HK-2 (cell line): ENCODE data around the gene CLSTN1.
"Not testable (repeated sequence)": the region's sequence is repeated elsewhere in the genome, so short reads cannot be mapped to it uniquely, and the experiment has no call there.

Experiments used
- DNase-seq: peaks from one replicate; pipeline ENCODE4 v3.0.0-alpha.2; 2018; ENCODE audit not compliant: unreplicated experiment

CLSTN1 gene

DNA sequence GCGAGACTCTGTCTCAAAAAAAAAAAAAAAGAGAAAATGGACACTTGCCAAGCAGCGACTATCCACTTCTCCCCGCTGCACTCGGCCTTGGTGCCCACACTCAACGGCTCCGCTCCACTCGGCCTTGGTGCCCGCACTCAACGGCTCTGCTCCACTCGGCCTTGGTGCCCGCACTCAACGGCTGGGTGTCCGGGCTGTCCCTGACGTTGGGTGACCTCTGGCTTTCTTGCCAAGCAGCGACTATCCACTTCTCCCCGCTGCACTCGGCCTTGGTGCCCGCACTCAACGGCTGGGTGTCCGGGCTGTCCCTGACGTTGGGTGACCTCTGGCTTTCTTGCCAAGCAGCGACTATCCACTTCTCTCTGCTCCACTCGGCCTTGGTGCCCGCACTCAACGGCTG lies 61.3 kb downstream of the CLSTN1 start:
- not testable (repeated sequence) for DNase-seq

DNA sequence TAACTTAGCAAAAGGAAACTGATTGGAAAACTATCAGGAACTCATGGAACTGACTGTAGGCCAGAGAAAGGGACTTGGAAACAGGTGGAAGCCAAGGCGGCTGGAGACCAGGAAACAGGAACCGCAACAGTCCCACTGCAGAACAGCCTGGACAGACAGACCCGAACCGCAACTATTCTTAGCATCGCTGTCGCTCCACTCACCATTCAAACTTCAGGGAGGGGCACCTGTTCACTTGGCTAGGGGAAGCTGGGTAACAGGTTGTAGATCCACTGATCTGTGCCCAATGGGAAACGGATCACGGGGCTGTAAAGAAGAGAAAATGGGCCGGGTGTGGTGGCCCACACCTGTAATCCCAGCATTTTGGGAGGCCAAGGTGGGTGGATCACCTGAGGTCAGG lies 61.9 kb downstream of the CLSTN1 start:
- no peak for DNase-seq

DNA sequence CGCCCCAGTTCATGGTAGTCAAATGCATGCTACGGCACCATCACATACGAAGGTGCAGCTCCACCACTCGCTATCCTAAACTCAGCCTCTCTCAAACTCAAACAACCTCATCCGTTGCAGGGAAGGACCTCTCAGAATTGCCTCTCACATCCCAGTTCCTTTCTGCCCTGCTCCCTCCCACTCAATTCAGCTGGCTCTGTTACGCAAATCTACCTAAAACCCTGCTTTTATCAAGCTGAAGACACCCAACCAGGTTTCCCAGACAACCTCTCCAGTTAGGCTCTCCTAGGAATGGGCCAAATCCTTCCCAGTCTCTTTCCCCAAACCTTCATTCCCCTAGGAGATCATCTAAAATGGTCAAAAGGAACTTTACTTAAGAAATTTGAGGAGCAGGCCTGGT lies 62.9 kb downstream of the CLSTN1 start:
- no peak for DNase-seq

DNA sequence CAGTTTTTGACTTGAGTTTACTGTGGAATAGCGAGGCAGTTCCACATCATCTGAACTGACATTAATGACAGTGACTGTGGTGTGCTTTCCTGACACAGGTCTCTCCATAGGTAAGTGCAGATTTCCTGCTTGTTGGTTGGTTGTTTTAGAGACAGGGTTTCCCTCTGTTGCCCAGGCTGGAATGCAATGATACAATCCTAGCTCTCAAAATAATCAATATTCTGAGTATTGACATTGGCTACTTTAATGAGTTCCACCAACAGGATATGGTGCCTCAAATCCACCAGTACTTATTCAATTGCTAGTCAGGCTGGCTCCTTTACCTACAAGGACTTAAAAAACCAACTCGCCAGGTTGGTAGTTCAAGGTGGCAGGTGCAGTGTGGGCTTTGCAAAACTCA lies 63.8 kb downstream of the CLSTN1 start:
- DNase-seq: no peak

DNA sequence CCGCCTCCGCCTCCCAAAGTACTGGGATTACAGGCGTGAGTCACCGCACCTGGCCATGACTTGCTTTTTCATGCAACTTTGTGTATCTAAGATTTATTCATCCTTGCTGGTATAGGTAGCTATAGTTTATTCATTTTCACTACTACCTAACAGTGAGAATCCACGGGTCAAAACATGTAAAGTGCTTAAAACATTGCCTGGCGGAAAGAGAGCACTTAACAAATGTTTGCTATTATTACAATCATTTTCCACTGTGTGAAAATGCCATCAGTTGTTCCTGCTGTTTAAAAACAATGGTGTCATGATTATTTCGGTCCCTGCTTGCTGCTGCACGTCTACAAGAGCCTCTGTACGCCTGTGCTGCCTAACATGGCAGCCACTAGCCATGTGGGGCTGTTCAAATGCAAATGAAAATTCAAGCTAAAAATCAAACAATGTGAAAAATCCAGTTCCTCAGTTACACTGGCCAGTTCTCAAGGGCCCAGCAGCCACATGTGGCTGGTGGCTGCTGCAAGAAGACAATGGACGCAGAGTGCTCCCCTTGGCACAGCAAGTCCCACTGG lies 65.1 kb downstream of the CLSTN1 start:
- no peak for DNase-seq

DNA sequence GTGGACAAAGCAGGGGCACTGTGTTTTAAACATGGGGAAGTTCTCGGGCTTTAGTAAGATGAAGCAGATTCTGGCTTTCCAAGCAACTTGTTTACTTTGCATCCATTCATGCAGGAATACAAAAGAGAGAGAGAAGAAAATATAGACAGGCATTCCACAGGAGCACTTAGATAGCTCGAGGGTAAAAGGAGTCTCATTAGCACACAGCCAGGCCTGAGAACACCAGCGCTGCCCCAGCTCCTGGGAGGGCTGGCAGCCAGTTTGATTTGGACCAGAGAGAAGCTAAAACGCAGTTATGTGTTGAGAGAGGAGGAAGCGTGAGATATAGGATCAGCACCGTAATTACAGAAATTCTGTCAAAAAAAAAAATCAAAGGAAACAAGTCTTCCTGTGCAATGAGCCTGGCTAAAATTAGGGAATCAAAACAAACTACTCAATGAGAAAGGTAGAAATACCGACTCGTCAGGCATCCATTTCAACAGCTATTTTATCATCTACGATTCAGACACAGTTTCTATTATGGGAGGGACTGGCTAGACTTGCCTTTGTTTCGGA lies 68.2 kb downstream of the CLSTN1 start:
- DNase-seq: no peak

DNA sequence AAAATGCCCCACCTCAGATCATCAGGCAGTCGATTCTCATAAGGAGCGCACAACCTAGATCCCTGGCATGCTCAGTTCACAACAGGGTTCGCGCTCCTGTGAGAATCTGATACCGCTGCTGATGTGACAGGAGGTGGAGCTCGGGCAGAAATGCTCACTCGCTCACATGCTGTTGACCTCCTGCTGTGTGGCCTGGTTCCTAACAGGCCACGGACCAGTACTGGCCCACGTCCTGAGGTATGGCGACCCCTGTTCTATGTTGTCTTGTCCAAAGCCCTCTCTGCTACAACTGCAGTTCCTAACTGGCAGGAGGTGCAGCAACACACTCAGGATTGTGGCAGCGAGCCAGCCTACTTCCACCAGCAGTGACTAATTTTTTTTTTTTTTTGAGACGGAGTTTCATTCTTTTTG lies 70.6 kb downstream of the CLSTN1 start:
- no peak for DNase-seq

DNA sequence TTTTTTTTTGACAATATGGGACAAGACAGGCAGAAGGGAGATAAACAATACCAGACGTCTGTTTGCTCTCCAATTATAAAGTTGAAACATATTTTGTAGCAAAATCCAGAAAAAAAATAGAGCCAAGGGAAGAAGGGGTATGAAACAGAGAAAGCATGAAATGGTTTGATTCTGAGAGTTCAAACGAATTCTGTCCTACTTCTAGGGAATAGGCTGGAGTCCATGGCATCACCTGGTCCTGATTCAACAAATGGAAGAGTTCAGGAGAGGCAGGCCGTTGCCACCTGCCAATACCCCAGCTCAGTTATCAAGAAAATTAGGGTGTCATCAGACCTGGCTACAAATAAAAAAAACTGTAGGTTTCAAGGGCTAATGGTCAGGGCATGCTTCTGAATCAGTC lies 71.8 kb downstream of the CLSTN1 start:
- DNase-seq: no peak

DNA sequence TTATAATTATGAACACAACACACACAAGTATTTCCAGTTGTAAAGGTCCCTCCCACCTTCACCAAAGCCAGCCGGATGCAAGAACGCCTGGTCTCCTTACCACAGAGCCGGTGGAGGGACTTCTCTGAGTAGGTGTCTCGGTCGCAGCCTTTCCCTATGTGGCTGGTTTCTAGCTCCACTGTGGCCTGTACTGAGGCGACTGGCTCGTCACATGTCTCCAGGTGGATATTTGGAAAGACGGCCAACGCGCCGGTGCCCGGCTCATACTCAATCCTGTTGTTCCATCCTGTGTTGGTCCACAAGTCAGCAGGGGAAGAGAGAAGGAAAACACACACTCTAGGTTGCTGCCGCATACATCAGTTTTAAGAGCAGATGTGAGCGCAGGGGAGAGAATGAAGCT lies 74.4 kb downstream of the CLSTN1 start:
- no peak for DNase-seq

DNA sequence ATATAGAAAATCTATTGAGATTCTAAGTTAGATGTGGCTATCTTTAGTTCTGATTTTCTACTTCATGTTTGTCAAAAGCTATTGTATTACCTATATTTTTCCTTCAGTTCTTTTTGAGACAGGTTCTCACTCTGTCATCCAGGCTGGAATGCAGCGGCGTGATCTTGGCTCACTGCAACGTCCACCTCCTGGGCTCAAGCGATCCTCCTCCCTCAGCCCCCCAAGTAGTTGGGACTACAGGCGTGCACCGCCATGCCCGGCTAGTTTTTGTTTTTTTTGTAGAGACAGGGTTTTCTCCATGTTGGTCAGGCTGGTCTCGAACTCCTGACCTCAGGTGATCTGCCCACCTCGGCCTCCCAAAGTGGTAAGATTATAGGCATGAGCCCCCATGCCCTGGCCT lies 75.4 kb downstream of the CLSTN1 start:
- not testable (repeated sequence) for DNase-seq

DNA sequence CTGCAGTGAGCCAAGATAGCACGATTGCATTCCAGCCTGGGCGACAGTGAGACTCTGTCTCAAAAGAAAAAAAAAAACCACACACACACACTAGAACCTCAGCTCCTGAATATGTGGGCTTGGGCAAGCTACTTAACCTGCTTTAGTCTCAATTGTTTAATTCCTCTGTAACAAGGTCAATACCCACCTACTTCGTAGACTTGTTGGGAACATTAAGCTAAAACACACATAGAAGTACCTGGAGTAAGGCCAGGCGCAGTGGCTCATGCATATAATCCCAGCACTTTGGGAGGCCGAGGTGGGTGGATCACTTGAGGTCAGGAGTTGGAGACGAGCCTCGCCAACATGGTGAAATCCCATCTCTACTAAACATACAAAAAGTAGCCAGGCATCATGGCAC lies 77.1 kb downstream of the CLSTN1 start:
- DNase-seq: no peak

DNA sequence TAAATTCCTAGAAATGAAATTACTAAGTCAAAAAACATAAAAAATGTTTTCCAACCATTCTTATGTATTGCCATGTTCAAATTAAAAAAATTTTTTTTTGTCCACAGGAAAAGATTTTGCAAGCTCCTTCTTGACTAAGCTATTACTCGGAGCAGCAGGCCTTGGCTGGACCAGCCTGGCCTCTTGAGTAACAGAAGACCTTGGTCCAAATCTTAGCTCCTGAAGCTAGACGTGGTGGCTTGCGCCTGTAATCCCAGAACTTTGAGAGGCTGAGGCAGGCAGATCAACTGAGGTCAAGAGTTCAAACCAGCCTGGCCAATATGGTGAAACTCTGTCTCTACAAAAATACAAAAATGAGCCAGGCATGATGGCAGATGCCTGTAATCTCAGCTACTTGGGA lies 77.6 kb downstream of the CLSTN1 start:
- DNase-seq: no peak

DNA sequence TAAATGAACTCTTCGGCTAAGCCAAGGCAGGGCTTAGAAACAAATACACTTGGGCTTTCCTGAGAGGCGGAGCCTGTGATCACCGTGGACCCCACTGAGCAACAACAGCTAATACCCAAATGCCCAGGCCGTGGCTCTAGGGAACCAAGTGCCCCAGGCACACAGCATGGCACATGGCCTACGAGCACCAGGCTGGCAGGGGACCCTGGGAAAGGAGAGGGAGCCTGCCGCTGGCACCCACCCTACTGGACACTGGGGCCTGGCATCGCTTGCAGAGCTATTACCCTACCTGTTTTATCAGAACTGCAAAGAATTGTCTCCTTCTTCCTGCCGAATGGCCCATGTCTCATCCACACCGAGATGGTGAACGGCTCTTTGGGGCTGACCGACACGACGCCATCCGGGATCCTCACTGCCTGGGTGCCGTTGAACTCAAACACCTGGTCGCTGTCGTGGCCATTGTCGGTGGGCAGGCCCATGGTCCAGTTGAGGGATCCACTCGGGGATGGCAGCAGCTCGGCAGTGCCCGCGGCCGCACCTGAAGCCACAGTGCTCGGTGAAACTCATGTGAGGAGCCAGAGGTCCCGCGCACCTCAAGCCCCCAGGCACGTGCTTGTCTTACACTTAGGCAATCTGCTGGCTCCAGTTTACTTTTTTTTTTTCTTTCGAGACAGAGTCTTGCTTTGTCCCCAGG lies 79.5 kb downstream of the CLSTN1 start:
- no peak for DNase-seq

DNA sequence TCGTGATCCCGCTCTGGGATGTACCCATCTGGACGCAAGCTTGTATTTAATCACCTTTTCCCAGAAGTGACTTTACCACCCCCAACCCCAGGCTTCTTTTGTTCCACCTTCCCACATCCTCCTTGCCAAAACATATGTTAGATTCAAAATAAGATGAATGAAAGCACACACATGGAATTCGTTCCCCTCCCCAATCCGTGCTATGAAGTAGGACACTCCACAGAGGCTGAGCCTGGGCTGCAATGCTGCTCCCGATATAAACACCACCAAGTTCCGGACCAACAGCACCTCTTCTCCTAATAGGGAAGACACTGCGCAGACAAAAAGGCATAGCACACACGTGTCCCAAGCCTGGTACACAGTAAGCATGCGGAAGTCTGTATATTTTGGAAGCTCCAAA lies 86.1 kb downstream of the CLSTN1 start:
- DNase-seq: no peak

DNA sequence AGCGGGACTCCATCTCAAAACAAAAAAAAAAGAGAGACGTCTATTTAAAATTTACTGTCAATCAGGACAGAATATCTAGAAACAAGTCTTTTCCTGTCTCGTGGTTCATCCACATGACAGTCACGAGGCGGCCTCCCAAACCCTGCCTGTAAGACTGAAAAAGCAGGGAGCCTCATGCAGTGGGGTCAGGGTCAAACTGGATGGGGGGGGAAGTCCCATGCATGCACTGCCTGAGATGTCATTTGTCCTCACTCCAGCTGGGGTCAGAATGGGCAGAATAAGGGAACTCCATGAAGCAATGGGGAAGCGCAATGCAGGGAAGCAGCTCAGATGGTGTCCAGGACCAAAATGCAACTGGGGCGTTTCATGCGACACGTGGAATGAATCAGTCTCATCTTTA lies 86.7 kb downstream of the CLSTN1 start:
- no peak for DNase-seq

DNA sequence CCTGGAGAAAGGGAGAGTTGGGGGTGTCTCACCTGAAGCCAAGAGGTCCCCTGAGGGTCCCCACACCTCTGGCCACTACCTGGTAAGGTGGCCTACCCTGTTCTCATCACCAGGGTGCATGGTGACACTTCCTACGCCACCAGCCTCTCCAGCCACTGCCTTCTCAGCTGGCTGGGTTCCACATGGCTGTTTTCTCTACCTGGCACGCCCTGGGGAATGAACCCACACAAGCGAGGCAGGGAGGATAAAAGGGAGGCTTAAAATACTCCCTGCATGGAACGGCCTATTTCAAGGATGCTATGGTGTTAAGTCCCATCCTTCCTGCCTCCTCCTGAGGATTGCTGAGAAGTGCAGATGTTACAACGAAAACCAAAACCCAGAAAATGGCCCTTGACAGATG lies 87.5 kb downstream of the CLSTN1 start:
- DNase-seq: no peak

DNA sequence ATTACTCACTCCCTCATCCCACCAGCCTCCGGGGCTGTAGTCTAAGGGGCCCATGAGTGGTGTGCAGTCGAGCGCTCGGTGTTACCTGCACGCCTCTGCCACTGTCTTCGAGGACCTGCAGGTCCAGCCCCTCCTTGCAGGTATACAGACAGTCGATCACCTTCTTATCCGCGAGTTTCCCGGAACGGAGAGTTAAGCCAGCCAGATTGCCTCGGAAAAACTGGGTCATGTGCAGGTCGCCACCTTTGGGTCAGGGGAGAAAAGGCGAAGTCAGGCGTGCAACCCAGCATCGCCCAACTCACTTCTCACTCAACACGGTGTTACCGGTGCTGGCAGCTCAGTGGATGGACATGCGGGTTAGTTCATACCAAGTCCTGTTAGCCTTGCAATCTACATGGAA lies 88.0 kb downstream of the CLSTN1 start:
- DNase-seq: no peak

DNA sequence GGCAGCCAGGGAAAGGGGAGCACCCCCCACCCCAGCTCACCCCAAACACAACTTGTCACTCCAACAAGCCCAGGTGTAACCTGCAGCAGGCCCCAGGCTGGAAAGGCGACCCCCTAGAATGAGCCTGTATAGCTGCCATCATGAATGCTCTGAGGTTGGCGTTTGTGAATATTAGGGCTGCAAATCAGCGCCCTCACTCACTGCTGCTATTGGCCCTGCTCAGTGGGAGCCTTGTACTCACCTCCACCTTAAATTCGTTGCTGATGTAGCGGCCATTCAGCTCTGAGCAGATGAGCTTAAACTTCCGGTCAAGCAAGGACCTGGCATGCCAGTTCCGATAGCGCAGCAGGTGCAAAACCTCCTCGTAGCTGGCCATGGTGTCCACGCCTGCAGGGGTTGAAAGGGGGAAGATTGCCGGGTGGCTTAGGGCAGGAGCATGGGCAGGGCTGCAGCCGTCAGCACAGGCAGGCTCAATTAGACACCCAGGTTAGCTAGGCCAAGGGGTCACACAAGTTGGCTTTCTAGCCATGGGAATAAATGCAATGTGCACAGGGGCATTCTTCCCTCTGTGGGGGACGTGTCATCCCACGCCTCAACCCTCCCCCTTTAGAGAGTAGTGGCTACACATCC lies 90.5 kb downstream of the CLSTN1 start:
- no peak for DNase-seq

DNA sequence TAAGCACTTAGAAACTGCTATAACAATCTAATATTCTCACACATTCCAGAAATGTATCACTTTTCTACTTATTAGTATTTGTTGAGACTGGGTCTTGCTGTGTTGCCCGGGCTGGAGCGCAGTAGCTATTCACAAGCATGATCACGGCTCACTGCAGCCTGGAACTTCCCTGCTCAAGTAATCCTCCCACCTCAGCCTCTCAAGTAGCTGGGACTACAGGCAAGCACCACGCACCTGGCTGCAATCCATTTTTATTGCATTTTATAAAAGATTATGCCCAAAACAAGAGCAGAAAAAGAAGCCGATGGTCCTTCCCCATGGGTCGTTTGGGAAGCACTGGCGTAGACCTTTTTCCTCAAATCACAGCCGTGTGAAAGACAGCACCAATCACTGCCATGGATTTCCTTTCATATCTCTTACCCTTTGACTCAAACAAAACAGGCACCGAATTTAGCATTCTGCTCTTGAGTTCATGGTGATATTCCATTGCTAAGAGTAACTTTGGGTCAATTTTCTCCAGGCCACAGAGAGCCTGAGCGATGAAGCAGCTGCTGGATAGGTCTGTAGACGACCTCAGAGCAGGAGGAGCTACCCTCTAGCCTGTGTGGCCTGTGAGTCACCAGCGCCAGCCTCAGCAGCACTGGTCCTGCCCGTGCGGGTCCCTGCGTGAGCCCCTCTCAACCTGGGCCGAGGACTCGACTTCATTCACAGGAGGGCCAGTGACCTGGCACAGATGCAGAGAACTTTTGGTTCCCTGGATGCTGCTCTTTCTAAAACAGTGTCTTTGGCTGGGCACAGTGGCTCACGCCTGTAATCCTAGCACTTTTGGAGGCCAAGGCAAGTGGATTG lies 91.4 kb downstream of the CLSTN1 start:
- no peak for DNase-seq

DNA sequence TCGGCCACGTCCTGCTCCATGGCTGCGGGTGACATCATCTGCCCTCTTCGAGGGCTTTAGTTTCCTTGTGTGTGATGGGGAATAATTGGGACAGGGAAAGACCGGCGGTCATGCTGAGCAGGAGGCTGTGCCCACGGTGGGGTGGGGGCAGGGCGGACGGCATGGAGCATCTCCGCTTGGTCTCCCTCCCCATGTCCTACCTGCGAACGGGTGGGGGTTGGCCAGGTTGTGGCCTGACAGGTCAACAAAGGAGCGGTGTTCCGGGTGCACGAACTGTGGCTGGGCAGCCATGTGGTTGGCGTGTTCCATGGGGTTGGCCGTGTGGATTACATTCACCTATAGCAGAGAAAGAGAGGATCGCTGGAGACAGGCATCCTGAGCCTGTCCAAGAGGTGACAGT lies 92.2 kb downstream of the CLSTN1 start:
- no peak for DNase-seq

DNA sequence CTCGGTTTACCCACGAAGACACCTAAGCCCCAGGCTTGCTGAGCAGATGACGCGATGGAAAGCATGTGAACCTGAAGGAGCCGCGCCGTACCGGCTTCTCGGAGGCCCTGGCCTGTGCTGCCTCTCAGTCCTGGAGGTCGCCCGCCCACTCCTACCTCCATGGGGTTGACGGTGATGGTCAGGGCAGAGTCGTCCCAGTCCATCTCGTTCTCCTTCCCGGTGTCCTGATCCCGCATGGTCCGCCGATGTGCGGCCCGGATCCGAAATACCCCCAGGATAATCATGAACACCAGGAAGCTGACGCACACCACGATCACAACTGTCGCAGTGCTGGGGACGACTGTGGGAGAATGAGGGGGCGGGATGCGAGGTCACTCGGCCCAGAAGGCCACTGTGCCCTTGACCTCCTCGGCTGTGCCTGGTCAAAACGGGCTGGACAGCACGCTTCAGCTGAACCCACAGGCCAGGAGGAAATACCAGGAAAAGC lies 92.7 kb downstream of the CLSTN1 start:
- DNase-seq: no peak
